SK-N-SH treated with all-trans-retinoic acid at 6 μM for 48 hours (cell line): ENCODE measurements around the gene DCAF6.

ENCODE experiments used
- ARNTL ChIP-seq: fragments of 450-650 bp; formaldehyde crosslinking; IDR thresholded peaks from 2 replicates; pipeline ENCODE4 v1.5.0; 2020; ENCODE audit warnings: low read depth, mild to moderate bottlenecking, moderate library complexity, borderline replicate concordance
- BACH2 ChIP-seq: fragments of 250-450 bp; sonication (Bioruptor Pico); IDR thresholded peaks from 2 replicates; pipeline ENCODE4 v1.9.0; 2021; ENCODE audit warnings: mild to moderate bottlenecking, borderline replicate concordance
- CREB5 ChIP-seq: fragments of 250-450 bp; sonication (Bioruptor Pico); IDR thresholded peaks from 2 replicates; pipeline ENCODE4 v1.5.1; 2020; ENCODE audit warnings: low read depth, mild to moderate bottlenecking, moderate library complexity
- CSDC2 ChIP-seq: fragments of 250-450 bp; sonication (Bioruptor Pico); IDR thresholded peaks from 2 replicates; pipeline ENCODE4 v1.5.0; 2020; ENCODE audit warnings: mild to moderate bottlenecking, moderate library complexity
- PATZ1 ChIP-seq: fragments of 250-450 bp; sonication (Bioruptor Pico); IDR thresholded peaks from 2 replicates; pipeline ENCODE4 v1.8.0; 2020; ENCODE audit warnings: mild to moderate bottlenecking, moderate library complexity, borderline replicate concordance
- TOX ChIP-seq: fragments of 250-450 bp; sonication (Bioruptor Pico); IDR thresholded peaks from 2 replicates; pipeline ENCODE4 v1.8.0; 2021; ENCODE audit warnings: mild to moderate bottlenecking, moderate library complexity, borderline replicate concordance
- ZFP3 ChIP-seq: fragments of 250-450 bp; sonication (Bioruptor Pico); IDR thresholded peaks from 2 replicates; pipeline ENCODE4 v1.5.0; 2020; ENCODE audit warnings: mild to moderate bottlenecking, moderate library complexity
- ZFP30 ChIP-seq: fragments of 450-650 bp; formaldehyde crosslinking; IDR thresholded peaks from 2 replicates; pipeline ENCODE4 v1.5.0; 2022; ENCODE audit warnings: mild to moderate bottlenecking, moderate library complexity
- ZNF70 ChIP-seq: fragments of 450-650 bp; formaldehyde crosslinking; IDR thresholded peaks from 2 replicates; pipeline ENCODE4 v1.5.0; 2020; ENCODE audit warnings: mild to moderate bottlenecking, moderate library complexity
- ZNF8 ChIP-seq: fragments of 450-650 bp; formaldehyde crosslinking; IDR thresholded peaks from 2 replicates; pipeline ENCODE4 v1.5.0; 2020; ENCODE audit warnings: mild to moderate bottlenecking, moderate library complexity

- TF ChIP-seq PATZ1 (CRISPR knock-in tag) (no peak), ARNTL (CRISPR knock-in tag) (no peak), TOX (CRISPR knock-in tag) (no peak), CSDC2 (CRISPR knock-in tag) (no peak), ZFP30 (CRISPR knock-in tag) (no peak), CREB5 (no peak), BACH2 (no peak), ZNF70 (no peak), ZFP3 (CRISPR knock-in tag) (no peak), ZNF8 (CRISPR knock-in tag) (no peak)
Measured at GRCh38 chr1:167974698-167975097, 38.2 kb downstream of the DCAF6 start.
